ENCODE measurements around the gene MME. TPM values are rescaled to one million over a fixed set of nuclear protein-coding genes. Genes with fewer than 3 reads are reported as not detected.

MME gene
- total RNA-seq, 1 experiment from 2014 or later = 1.6 TPM

GRCh38 chr3:155049959-155050358, 30.2 kb upstream of the MME start:
- Histone ChIP-seq H3K27me3 (ENCODE audit: control insufficient read depth, insufficient read depth, low read length) (no peaks in the 10 kb centered on the region), H3K36me3 (ENCODE audit: control insufficient read depth, insufficient read depth, low read length) (no peaks in the 10 kb centered on the region), H3K27ac (ENCODE audit: low read length) (no peak overlapping the region), H3K4me3 (ENCODE audit: low read depth in 2 of 2, low read length in 2 of 2) (no peak overlapping the region), H3K9me3 (ENCODE audit: control insufficient read depth, insufficient read depth, low read depth, low read length) (no peaks in the 10 kb centered on the region), H3K4me1 (ENCODE audit: control insufficient read depth, insufficient read depth, low read length) (no peaks in the 10 kb centered on the region)
- intact Hi-C loops (cut with micrococcal nuclease; ENCODE audit: unreplicated experiment) = no loop called here
- no TSS peak for BruUV-seq (replicated peaks)
- ChIA-PET CTCF (no interaction called here), POLR2A (no interaction called here)
- DNase-seq (ENCODE audit: low read depth, low spot score) (no peak), ATAC-seq (no peak)
- in situ Hi-C loops (cut with HindIII; ENCODE audit: low pct_unique_long_range_greater_than_20kb, low sequenced_read_pairs) = no loop called here
- no peak for TF ChIP-seq SIN3A (IDR thresholded peaks at IDR 0.05; ENCODE audit: borderline replicate concordance, insufficient read depth, low read depth, low read length)
- TF ChIP-seq POLR2AphosphoS5 (IDR thresholded peaks at IDR 0.05; ENCODE audit: low read depth, low read length) = no peak
- TF ChIP-seq TCF7L2 (IDR thresholded peaks at IDR 0.05; ENCODE audit: low read depth, low read length) = no peak
- TF ChIP-seq CTCF (IDR thresholded peaks at IDR 0.05) = no peak
- TF ChIP-seq REST (IDR thresholded peaks at IDR 0.05; ENCODE audit: insufficient read depth in 1 of 2, low read depth in 2 of 2, low read length in 1 of 2) = no peak

- ATAC-seq = no peak
- H3K4me3 ChIP-seq (ENCODE audit: low read depth in 2 of 2, low read length in 2 of 2) = no peak overlapping the region
- TF ChIP-seq POLR2AphosphoS5 (IDR thresholded peaks at IDR 0.05; ENCODE audit: low read depth, low read length) (no peak), REST (IDR thresholded peaks at IDR 0.05; ENCODE audit: insufficient read depth in 1 of 2, low read depth in 2 of 2, low read length in 1 of 2) (no peak), CTCF (IDR thresholded peaks at IDR 0.05) (no peak), SIN3A (IDR thresholded peaks at IDR 0.05; ENCODE audit: borderline replicate concordance, insufficient read depth, low read depth, low read length) (no peak), TCF7L2 (IDR thresholded peaks at IDR 0.05; ENCODE audit: low read depth, low read length) (no peak)
- ChIA-PET POLR2A (no interaction called here), CTCF (no interaction called here)
- H3K27me3 ChIP-seq (ENCODE audit: control insufficient read depth, insufficient read depth, low read length) = no peaks in the 10 kb centered on the region
- intact Hi-C loops (cut with micrococcal nuclease; ENCODE audit: unreplicated experiment) (no loop called here), in situ Hi-C loops (cut with HindIII; ENCODE audit: low pct_unique_long_range_greater_than_20kb, low sequenced_read_pairs) (no loop called here)
- no TSS peak for BruUV-seq (replicated peaks)
- DNase-seq (ENCODE audit: low read depth, low spot score) = no peak
- no peaks in the 10 kb centered on the region for H3K9me3 ChIP-seq (ENCODE audit: control insufficient read depth, insufficient read depth, low read depth, low read length)
- H3K27ac ChIP-seq (ENCODE audit: low read length) = no peak overlapping the region
- H3K4me1 ChIP-seq (ENCODE audit: control insufficient read depth, insufficient read depth, low read length) = no peaks in the 10 kb centered on the region
- no peaks in the 10 kb centered on the region for H3K36me3 ChIP-seq (ENCODE audit: control insufficient read depth, insufficient read depth, low read length)
These were observed 27.6 kb upstream of the MME start for GRCh38 chr3:155052470-155052869.

Measured in Panc1 (cell line).